Vagina (tissue), 2 donors: ENCODE measurements around the gene CLEC9A. TPM values are rescaled to one million over a fixed set of nuclear protein-coding genes. Genes with fewer than 3 reads are reported as not detected.

Source experiments
- DNase-seq, 2 donors: peaks; one replicate each; pipeline ENCODE4 v3.0.0-alpha.2; 2017; ENCODE audit errors: extremely low spot score in 2 of 2
- H3K27ac ChIP-seq: fragments of 200-600 bp; sonication (generic); one replicate; pipeline ENCODE4 v1.5.1; 2019
- H3K27me3 ChIP-seq: fragments of 200-600 bp; sonication (generic); one replicate; pipeline ENCODE4 v1.5.1; 2019
- H3K36me3 ChIP-seq, 2 donors: fragments of 200-600 bp; sonication (generic); one replicate each; pipeline ENCODE4 v1.5.1; 2017 to 2019
- H3K4me1 ChIP-seq: fragments of 200-600 bp; sonication (generic); one replicate; pipeline ENCODE4 v1.5.1; 2019
- H3K4me3 ChIP-seq, 2 donors: fragments of 200-600 bp; sonication (generic); 1 replicate in 1 of 2; 2 replicates in 1 of 2; pipeline ENCODE4 v1.5.1; 2016 to 2019
- H3K9me3 ChIP-seq: fragments of 200-600 bp; sonication (generic); one replicate; pipeline ENCODE4 v1.5.1; 2019
- POLR2A ChIP-seq, 2 donors: fragments of 450-650 bp; IDR thresholded peaks; one replicate each; pipeline ENCODE4 v1.6.1; 2017; ENCODE audit warnings: antibody characterized with exemption in 2 of 2, mild to moderate bottlenecking in 2 of 2, moderate library complexity in 2 of 2
- POLR2AphosphoS5 ChIP-seq, 2 donors: sonication (generic); formaldehyde crosslinking; IDR thresholded peaks; one replicate each; pipeline ENCODE4 v1.9.0; 2017; ENCODE audit warnings: antibody characterized with exemption in 2 of 2, mild to moderate bottlenecking in 2 of 2, low read depth in 1 of 2; ENCODE audit not compliant: insufficient read depth in 1 of 2
- intact Hi-C: fragments of 100-400 bp; cut with DNase I; formaldehyde crosslinking; loops from one replicate; pipeline ENCODE4 v1.15.1; 2023
- total RNA-seq: library from RNA; depleted of rRNA; stranded (reverse); fragments of >200 nt; gene quantifications from one replicate; pipeline ENCODE4 v1.2.3, GENCODE V29; 2016
- TF ChIP-seq, protein P1 (sequence below), 3 experiments: fragments of 450-650 bp in 2 of 3; fragments of 200-600 bp in 1 of 3; sonication (generic) in 1 of 3; IDR thresholded peaks; one replicate each; pipeline ENCODE4 v1.5.1; 2017 to 2019; ENCODE audit warnings: antibody characterized with exemption in 3 of 3, mild to moderate bottlenecking in 2 of 3, moderate library complexity in 2 of 3

CLEC9A gene
- total RNA-seq, 1 donor from 2014 or later: not detected

DNA sequence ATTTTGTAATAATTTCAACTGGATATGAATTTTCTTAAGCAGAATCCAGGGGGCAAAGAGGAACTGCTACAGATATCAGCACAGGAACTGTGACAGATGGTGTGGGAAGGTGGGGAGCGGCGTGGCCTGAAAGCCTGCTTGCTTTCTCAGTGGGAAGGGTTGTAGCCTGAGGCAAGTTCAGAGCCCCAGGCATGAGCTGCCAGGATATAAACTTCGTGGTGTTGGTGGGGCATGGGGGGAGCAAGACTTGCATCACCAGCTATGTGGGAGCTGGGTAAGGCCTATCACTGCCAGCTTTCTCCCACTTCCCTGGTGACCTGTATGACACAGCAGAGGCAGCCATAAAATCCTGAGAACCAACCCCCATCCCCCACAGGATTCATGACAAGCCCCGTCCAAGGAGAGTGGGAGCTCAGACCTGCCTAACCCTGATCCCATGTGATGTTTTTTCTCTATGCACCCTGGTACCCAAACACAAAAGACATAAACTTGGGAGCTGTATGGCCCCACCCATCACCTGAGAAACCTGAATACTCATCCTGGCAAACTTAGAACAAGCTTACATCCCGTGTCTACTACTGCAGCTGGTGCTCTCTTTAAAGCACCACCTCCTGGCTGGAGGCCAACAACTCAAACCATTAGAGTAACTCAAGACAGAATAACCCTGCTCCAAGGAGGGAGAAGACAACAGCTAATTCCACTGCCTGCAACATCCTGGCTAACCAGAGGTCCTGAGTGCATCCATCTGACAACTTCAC lies 51.8 kb downstream of the CLEC9A start:
- intact Hi-C loops: loop anchor here (5.0 kb wide), 1 partner anchor 180 kb away; no protein-coding TSS in a partner anchor
- H3K4me3 ChIP-seq: no peak overlapping the region
- no peaks in the 10 kb centered on the region for H3K27me3 ChIP-seq
- no peak for DNase-seq
- H3K9me3 ChIP-seq: no peaks in the 10 kb centered on the region
- TF ChIP-seq POLR2AphosphoS5 (IDR thresholded peaks at IDR 0.05; ENCODE audit: insufficient read depth in 1 of 2, low read depth in 1 of 2) (no peak), POLR2A (IDR thresholded peaks at IDR 0.05) (no peak)
- TF ChIP-seq, protein P1, sequence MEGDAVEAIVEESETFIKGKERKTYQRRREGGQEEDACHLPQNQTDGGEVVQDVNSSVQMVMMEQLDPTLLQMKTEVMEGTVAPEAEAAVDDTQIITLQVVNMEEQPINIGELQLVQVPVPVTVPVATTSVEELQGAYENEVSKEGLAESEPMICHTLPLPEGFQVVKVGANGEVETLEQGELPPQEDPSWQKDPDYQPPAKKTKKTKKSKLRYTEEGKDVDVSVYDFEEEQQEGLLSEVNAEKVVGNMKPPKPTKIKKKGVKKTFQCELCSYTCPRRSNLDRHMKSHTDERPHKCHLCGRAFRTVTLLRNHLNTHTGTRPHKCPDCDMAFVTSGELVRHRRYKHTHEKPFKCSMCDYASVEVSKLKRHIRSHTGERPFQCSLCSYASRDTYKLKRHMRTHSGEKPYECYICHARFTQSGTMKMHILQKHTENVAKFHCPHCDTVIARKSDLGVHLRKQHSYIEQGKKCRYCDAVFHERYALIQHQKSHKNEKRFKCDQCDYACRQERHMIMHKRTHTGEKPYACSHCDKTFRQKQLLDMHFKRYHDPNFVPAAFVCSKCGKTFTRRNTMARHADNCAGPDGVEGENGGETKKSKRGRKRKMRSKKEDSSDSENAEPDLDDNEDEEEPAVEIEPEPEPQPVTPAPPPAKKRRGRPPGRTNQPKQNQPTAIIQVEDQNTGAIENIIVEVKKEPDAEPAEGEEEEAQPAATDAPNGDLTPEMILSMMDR (IDR thresholded peaks at IDR 0.05): no peak
- H3K4me1 ChIP-seq: no peaks in the 10 kb centered on the region
- no peak overlapping the region for H3K27ac ChIP-seq
- H3K36me3 ChIP-seq: no peaks in the 10 kb centered on the region

DNA sequence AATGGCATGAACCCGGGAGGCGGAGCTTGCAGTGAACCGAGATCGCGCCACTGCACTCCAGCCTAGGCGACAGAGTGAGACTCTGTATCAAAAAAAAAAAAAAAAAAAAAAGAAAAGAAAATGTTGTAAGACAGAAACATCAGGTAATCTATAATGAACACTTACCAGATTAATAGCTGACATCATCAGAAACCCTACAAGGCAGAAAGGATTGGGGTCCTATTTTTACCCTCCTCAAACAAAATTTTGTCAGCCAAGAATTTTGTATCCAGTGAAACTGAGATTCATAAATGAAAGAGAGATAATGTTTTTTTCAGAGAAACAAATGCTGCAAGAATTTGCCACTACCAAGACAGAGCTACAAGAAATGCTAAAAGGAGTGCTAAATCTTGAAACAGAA lies 54.3 kb downstream of the CLEC9A start:
- no peaks in the 10 kb centered on the region for H3K27me3 ChIP-seq
- TF ChIP-seq POLR2AphosphoS5 (IDR thresholded peaks at IDR 0.05; ENCODE audit: insufficient read depth in 1 of 2, low read depth in 1 of 2): no peak
- TF ChIP-seq, protein P1 (IDR thresholded peaks at IDR 0.05): no peak
- TF ChIP-seq POLR2A (IDR thresholded peaks at IDR 0.05): no peak
- H3K4me1 ChIP-seq: no peaks in the 10 kb centered on the region
- intact Hi-C loops: loop anchor here (5.0 kb wide), 1 partner anchor 182 kb away; no protein-coding TSS in a partner anchor
- no peak overlapping the region for H3K4me3 ChIP-seq
- H3K36me3 ChIP-seq: no peaks in the 10 kb centered on the region
- H3K27ac ChIP-seq: no peak overlapping the region
- no peak for DNase-seq
- no peaks in the 10 kb centered on the region for H3K9me3 ChIP-seq

DNA sequence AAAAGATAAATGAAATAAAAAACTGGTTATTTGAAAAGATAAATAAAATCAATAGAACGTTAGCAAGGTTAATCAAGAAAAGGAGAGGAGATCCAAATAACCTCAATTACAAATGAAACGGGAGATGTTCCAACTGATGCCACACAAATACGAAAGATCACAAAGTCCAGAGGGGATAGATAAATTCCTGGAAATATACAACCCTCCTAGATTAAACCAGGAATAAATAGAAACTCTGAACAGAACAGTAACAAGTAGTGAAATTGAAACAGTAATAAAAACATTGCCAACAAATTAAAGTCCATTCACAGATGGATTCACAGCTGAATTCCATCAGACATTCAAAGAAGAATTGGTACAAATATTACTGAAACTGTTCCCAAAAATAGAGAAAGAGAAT lies 55.9 kb downstream of the CLEC9A start:
- no peaks in the 10 kb centered on the region for H3K36me3 ChIP-seq
- intact Hi-C loops: no loop called here
- TF ChIP-seq, protein P1 (IDR thresholded peaks at IDR 0.05): no peak
- TF ChIP-seq POLR2AphosphoS5 (IDR thresholded peaks at IDR 0.05; ENCODE audit: insufficient read depth in 1 of 2, low read depth in 1 of 2) (no peak), POLR2A (IDR thresholded peaks at IDR 0.05) (no peak)

GRCh38 chr12:10088031-10088430 lies 57.5 kb downstream of the CLEC9A start:
- H3K9me3 ChIP-seq: no peaks in the 10 kb centered on the region
- TF ChIP-seq, protein P1 (IDR thresholded peaks at IDR 0.05): no peak
- no peak for TF ChIP-seq POLR2A (IDR thresholded peaks at IDR 0.05)
- no peak for TF ChIP-seq POLR2AphosphoS5 (IDR thresholded peaks at IDR 0.05; ENCODE audit: insufficient read depth in 1 of 2, low read depth in 1 of 2)
- H3K4me1 ChIP-seq: no peaks in the 10 kb centered on the region
- H3K27ac ChIP-seq: no peak overlapping the region
- no peaks in the 10 kb centered on the region for H3K27me3 ChIP-seq
- DNase-seq: no peak
- no peak overlapping the region for H3K4me3 ChIP-seq
- H3K36me3 ChIP-seq: no peaks in the 10 kb centered on the region
- intact Hi-C loops: no loop called here

More for the DNA sequence above, 55.9 kb downstream of the CLEC9A start:
- Histone ChIP-seq H3K4me1 (no peaks in the 10 kb centered on the region), H3K27me3 (no peaks in the 10 kb centered on the region), H3K27ac (no peak overlapping the region), H3K4me3 (no peak overlapping the region), H3K9me3 (no peaks in the 10 kb centered on the region)
- no peak for DNase-seq
